ENCODE data around the gene FEM1C.

Gene FEM1C

GRCh38 chr5:115558388-115558956 is 13.9 kb upstream of the FEM1C start:
- DNase-seq (ENCODE audit: low read depth in 3 of 3), result no peak

DNA sequence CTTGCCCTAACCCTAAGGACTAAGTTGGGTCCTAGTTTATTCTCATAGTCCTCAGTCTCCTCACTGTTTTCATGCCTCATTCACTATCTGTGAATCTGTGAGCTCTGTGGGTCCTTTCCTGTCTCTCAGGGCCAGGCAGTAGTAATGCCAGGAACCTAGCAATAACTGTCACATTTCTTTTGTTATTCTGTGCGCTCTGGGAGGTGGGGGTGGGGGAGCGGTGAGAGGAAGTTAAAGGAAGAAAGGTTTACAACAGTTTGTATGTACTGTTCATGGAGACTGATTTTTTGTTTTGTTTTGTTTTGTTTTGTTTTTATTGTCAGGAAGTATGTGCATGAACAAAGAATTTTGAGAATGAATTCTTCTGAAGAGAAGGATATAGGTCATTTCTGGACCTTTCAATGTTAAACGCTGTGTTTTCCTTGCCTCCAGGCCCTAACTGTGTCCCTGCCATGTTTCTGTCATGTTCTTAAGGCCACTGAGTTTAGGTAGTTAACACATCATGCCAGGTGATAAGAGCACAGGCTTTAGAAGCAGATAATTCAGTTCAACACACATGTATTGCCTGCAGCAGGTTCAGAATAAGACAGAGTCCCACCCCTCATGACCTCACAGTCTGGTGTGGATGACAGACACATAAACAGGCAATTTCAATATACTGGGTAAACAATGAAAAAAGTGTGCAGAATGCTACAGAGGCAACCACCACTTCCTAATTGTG is 13.3 kb upstream of the FEM1C start:
- DNase-seq (ENCODE audit: low read depth in 3 of 3), result no peak

DNA sequence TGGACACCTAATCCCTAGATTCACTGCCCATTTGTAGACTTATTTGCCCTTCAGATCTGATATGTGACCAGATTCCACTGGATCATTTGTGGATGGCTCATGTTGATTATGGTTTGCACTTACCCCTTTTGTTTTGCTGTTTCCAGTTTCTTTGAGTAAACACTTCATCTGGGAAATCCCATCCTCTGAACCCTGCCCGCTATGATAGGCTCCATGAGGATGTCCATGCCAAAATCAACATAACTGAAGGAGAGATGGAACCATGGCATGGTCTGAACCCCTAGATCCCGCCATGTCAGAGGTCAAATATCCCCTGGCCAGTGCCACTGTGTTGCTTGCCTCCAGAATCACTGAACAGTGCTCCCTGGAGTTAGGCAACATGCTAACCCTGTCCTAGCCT is 11.7 kb upstream of the FEM1C start:
- DNase-seq (ENCODE audit: low read depth in 3 of 3), result no peak

- no peak for DNase-seq (ENCODE audit: low read depth in 3 of 3)
Measured at GRCh38 chr5:115555084-115555633, 10.6 kb upstream of the FEM1C start.

DNA sequence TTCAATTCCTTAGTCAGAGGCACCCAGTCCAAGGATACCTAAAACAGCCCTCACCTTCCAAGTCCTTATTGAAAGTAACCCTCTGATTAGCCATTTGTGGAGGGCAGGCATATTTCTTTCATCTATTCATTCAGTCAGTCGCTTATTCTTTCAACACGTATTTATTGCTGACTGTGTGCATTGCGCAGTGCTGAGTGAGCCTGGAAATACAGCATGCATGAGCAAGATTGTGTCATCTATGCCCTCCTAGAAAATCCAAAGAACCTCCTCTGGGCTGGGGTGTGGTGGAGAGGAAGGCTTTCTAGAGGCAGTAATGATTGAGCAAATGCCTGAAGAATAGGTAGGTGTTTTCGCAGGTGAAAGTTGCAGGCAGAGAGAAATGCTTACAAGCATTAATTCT is 8.5 kb upstream of the FEM1C start:
- no peak for DNase-seq (ENCODE audit: low read depth in 3 of 3)

- DNase-seq (ENCODE audit: low read depth in 3 of 3), result no peak
Measured at GRCh38 chr5:115551415-115551814, 6.8 kb upstream of the FEM1C start.

DNA sequence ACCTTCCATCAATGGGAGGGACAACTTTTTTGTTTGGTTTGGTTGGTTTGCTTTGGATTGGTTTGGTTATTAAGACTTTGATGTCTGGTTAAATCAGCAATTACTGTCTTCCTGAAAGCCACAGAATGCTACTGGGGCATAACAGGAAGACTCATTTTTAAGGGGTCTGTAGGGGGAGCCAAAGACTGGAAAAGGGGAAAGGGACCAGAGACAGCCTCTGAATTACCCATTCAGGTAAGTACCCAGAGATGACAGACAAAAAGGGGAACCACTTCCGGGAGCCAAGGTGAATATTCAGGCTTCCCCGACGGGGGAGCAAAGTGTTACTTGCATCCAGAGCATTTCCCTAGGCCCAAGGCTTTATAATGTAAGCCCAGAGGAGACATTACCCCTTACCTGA is 4.6 kb upstream of the FEM1C start:
- no peak for DNase-seq (ENCODE audit: low read depth in 3 of 3)

DNA sequence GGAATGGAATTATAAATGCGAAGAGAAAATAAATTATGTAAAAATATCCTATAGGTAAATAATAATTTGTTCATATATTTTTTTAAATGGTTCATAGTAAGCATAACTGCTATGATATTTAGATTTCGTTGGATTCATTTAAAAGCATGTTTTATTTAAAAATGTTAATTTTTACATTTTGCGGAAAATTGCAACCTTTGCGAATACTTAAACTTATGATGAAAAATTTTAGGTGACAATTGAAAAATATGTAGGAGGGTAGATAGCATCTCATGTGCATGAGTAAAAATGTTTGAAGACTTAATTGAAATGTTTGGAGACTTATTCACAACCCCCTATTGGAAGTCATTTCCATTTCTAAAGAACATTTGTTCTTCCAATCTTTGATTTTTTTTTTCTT is 4.1 kb upstream of the FEM1C start:
- no peak for DNase-seq (ENCODE audit: low read depth in 3 of 3)

DNA sequence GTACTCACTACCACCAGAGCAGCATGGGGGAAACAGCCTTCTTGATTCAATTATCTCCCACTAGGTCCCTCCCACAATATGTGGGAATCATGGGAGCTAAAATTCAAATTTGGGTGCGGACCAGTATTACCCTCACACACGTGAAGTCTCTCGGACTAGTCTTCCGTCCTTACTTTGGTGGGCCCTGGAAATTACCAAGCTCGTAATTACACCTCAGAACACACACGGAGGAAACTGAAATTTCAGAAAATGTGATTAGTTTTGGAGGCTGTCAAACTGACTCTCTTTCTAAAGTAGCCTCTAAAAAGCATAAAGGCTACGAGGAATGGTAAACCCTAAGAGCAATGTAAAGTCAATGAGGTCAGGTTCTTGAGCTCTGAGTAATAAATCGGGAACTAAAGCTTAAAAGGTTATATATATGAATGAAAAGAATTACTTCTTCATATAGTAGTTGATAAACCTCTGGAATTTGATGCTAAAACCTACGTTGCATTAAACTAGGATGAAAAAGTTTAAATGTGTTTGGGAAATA is 842 bp upstream of the FEM1C start:
- no peak for DNase-seq (ENCODE audit: low read depth in 3 of 3)

DNA sequence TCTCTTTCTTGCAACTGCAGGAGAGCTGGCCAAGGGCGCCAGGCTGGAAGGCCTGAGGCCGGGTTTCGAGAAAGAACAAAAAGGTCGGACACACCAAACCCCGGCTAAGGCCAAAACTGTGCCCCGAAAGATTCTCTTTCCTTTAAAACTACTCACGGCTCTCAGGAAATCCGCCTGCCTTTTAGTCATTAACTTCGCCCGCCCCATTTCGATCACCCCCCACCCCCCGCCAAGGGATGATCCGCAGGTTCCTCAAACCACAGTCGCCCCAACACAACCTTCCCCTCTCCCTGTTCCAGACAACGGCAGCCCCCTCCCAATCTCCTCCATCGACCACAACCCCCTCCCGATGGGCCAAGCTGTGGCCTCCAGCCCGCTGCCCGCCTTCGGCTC is 536 bp downstream of the FEM1C start:
- peak in 2 of 3 donors; percentile 8 to 59 for DNase-seq (ENCODE audit: low read depth in 3 of 3)

- peak; percentile 7 to 25 (median 7) for DNase-seq (ENCODE audit: low read depth in 3 of 3)
Measured at GRCh38 chr5:115543365-115544042, 1.1 kb downstream of the FEM1C start.

DNA sequence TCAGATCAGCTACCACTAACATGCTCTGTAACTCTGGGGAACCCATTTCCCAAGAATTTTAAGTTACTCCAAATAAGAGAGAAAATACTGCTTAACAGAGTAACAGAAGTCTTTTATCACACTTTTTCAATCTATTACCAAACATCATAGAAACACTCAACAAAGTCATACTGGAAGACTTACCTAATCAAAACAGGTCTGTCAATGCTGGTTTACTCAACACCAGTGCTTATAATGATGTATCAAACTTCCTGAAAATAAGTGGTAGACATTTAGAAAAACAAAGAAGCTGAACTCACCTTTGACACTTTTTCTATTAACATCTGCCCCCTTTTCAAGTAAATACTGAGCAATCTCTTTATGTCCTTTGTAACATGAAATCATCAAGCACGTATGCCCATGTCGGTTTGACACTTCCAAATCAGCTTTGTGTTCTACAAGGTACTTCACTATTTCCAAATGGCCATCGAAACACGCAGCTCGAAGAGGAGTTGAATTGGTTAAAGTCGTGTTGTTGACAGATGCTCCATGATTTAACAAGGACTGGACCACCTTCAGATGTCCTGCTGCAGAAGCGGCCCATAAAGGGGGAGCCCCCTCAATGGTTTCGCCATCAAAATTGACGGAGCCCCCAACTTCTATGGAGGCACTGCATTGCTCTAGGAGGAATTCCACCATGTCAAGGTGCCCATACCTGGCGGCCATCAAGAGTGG is 1.8 kb downstream of the FEM1C start:
- DNase-seq (ENCODE audit: low read depth in 3 of 3), result no peak

- DNase-seq (ENCODE audit: low read depth in 3 of 3), result no peak
Measured at GRCh38 chr5:115542086-115542485, 2.5 kb downstream of the FEM1C start.

DNA sequence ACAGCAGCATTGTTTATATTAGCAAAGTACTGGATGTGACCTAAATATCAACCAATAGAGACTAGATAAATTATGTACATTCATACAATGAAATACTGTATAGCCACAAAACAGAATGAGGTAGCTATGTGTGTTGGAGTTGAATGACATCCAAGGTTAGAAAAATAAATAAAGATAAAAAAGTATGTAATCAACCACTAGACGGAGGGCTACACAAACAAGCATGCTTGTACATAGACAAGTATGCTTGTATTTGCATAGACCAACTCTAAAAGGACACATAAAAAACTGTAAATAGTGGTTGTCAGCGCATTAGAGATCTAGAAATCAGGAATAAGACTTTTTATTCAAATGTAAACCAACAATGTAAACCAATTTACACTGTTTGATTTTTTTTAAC is 3.0 kb downstream of the FEM1C start:
- no peak for DNase-seq (ENCODE audit: low read depth in 3 of 3)

DNA sequence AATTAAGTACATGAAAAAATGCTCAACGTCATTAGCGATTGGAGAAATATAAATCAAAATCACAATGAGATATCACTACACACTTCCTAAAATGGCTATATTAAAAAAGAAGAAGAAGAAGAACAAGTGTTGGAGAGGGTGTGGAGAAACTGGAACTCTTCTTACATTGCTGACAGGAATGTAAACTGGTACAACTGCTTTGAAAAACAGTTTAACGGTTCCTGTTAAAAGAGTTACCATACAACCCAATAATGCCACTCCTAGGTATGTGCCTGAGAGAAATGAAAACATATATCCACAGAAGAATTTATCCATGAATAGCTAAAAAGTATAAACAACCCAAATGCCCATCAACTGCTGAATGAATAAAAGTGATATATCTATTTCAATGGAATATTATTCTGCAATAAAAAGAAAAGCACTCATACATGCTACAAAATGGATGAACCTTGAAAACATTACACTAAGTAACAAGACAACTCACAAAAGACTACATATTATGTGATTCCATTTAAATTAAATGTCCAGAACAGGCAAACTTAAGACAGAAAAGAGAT is 9.0 kb downstream of the FEM1C start:
- DNase-seq (ENCODE audit: low read depth in 3 of 3), result no peak

- no peak for DNase-seq (ENCODE audit: low read depth in 3 of 3)
Measured at GRCh38 chr5:115532517-115532916, 12.1 kb downstream of the FEM1C start.

GRCh38 chr5:115531787-115532367 is 12.7 kb downstream of the FEM1C start:
- DNase-seq (ENCODE audit: low read depth in 3 of 3), result no peak

DNA sequence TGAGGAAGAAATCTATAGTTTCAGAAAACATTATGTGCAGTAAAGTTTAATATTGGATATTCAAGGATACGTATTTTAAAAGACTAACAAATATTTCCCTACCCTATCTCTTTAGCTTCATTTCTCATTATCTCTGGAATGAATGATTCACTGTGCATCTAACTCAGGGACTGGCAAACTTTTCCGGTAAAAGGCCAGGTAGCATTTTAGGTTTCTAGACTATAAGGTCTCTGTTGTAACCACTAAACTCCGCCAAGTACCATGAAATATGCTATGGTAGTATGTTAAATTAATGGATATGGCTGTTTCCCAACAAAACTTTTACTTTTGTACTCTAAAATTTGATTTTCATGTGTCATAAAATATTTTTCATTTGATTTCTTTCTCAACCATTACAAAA is 13.2 kb downstream of the FEM1C start:
- no peak for DNase-seq (ENCODE audit: low read depth in 3 of 3)

GRCh38 chr5:115530426-115530825 is 14.1 kb downstream of the FEM1C start:
- no peak for DNase-seq (ENCODE audit: low read depth in 3 of 3)

DNA sequence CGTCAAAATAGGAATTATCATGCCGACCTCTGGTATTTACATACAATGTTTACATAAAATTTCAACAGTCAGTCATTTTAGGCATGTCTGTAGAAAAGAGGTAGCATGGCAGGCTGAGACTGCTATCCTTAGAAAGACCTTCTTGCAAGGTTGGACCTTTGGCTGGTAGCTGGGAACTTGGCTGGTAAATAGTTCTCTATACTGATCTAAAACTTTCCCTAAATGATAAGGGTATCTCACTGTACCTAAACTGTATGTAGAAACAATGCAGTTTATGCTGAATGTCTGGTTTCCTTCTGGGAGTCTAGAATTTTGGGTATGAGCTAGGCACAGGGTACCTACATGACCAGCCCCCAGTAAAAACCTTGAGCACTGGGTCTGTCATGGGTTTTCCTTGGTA is 18.0 kb downstream of the FEM1C start:
- DNase-seq (ENCODE audit: low read depth in 3 of 3), result no peak

- no peak for DNase-seq (ENCODE audit: low read depth in 3 of 3)
Measured at GRCh38 chr5:115524199-115524847, 20.3 kb downstream of the FEM1C start.
